Chondrocyte (in vitro differentiated cells): ENCODE results near the gene CKAP4. TPM values are rescaled to one million over a fixed set of nuclear protein-coding genes. Genes with fewer than 3 reads are reported as not detected.

Source experiments
- DNase-seq: peaks from one replicate; pipeline ENCODE4 v3.0.0; 2021; ENCODE audit warnings: mixed read lengths, low spot score
- H3K27ac Mint-ChIP-seq: one replicate; pipeline ENCODE4 v1.8.0; 2021; ENCODE audit warnings: mild to moderate bottlenecking, moderate library complexity, mixed read lengths; ENCODE audit not compliant: unreplicated experiment
- H3K27me3 Mint-ChIP-seq: 2 replicates; pipeline ENCODE4 v1.8.0; 2021; ENCODE audit warnings: low read depth, mixed read lengths
- H3K36me3 Mint-ChIP-seq: 2 replicates; pipeline ENCODE4 v1.8.0; 2021; ENCODE audit warnings: low read depth, mixed read lengths
- H3K4me1 Mint-ChIP-seq: 2 replicates; pipeline ENCODE4 v1.8.0; 2021; ENCODE audit warnings: low read depth, mild to moderate bottlenecking, mixed read lengths
- H3K4me3 Mint-ChIP-seq: one replicate; pipeline ENCODE4 v1.8.0; 2021; ENCODE audit warnings: mild to moderate bottlenecking, moderate library complexity, mixed read lengths; ENCODE audit not compliant: unreplicated experiment
- H3K9me3 Mint-ChIP-seq: 2 replicates; pipeline ENCODE4 v1.8.0; 2021; ENCODE audit warnings: low read depth, mixed read lengths
- total RNA-seq: library from RNA; stranded (reverse); gene quantifications from 3 replicates; pipeline ENCODE4 v1.2.1, GENCODE V29; 2021
- TF ChIP-seq, protein P1 (sequence below): fragments of 200-600 bp; sonication (generic); IDR thresholded peaks from 2 replicates; pipeline ENCODE4 v1.5.0; 2021; ENCODE audit warnings: antibody characterized with exemption, mild to moderate bottlenecking, moderate library complexity

The CKAP4 gene
- total RNA-seq, 1 donor from 2014 or later, result 329 TPM

DNA sequence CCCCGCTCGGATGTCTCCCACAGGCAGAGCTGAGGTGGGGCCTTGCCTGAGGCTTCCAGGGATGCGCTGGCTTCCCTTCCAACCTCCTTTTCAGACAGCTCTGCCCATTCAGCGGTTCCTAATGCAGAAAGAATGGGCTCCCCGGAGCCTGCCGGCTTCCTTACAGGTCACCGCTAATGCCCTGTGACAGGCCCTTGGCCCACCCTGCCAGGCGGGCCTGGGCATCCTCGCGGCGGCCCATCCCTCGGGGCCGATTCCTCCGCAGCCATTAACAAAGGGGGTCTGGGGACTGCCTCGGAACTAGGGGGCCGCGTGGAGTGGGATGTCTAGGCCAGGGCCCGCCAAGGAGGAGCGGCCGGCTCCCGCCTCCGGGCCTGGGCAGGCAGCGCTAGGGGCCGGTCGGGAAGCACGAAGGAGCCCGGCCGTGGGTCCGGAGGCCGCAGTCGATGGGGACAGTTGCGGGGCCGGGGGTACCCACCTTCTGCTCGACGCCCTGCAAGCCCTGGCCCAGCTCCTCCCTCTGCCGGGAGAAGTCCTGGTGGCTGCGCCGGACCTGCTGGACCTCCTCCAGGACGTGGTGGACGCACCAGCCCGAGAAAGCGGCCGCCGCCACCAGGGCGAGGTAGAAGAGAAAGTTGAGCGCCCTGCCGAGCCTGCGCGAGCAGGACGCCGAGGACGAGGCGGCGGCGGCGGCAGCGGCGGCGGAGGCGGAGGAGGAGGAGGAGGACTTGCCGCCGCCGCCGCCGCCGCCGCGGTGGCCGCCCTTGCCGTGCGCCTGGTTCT, 738 bp downstream of the CKAP4 start:
- Mint-ChIP-seq H3K27ac (peak overlapping the region; percentile 90), H3K36me3 (peaks cover 6% of the 10 kb centered on the region), H3K9me3 (no peaks in the 10 kb centered on the region), H3K27me3 (no peaks in the 10 kb centered on the region), H3K4me3 (peak overlapping the region; percentile 82), H3K4me1 (peaks cover 56% of the 10 kb centered on the region)
- TF ChIP-seq, protein P1, sequence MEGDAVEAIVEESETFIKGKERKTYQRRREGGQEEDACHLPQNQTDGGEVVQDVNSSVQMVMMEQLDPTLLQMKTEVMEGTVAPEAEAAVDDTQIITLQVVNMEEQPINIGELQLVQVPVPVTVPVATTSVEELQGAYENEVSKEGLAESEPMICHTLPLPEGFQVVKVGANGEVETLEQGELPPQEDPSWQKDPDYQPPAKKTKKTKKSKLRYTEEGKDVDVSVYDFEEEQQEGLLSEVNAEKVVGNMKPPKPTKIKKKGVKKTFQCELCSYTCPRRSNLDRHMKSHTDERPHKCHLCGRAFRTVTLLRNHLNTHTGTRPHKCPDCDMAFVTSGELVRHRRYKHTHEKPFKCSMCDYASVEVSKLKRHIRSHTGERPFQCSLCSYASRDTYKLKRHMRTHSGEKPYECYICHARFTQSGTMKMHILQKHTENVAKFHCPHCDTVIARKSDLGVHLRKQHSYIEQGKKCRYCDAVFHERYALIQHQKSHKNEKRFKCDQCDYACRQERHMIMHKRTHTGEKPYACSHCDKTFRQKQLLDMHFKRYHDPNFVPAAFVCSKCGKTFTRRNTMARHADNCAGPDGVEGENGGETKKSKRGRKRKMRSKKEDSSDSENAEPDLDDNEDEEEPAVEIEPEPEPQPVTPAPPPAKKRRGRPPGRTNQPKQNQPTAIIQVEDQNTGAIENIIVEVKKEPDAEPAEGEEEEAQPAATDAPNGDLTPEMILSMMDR, result peak; percentile 43
- DNase-seq, result peak; percentile 95

DNA sequence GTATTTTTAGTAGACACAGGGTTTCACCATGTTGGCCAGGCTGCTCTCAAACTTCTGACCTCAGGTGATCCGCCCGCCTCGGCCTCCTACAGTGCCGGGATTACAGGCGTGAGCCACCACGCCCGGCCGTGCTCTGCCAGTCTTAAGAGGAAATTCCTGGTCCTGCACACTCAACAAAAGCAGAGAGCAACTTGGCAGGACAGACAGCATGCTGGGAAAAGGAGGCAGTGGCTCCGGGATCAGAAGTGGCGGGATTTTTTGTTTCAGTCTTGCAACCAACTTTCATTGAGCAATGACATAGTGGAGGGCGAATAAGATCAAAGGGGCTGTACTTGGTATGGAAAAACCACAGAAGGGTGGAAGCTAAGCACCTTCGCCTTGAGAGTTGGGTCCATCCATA, 2.1 kb downstream of the CKAP4 start:
- Mint-ChIP-seq H3K9me3 (no peaks in the 10 kb centered on the region), H3K27ac (peak overlapping the region; percentile 90), H3K4me3 (peak overlapping the region; percentile 82), H3K27me3 (no peaks in the 10 kb centered on the region), H3K36me3 (peaks cover 8% of the 10 kb centered on the region), H3K4me1 (peaks cover 53% of the 10 kb centered on the region)
- TF ChIP-seq, protein P1, result no peak
- DNase-seq, result no peak

DNA sequence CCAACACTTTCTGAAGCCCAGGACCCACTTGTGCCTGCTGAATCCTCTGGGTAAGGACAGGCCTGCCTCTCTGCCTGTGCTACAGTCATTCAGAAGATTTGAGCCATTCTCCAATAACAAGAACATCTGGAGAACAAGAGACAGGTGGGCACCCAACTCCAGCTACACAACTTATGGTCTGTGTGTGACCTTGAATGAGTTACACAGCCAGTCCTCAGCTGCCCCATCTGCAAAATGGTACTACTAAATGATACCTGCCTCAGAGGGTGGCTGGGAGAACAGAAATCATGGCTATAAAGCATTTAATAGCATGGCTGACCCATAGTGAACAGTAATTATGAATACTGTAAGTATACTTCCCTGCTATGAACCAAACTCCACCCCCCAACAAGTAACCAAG, 4.2 kb downstream of the CKAP4 start:
- Mint-ChIP-seq H3K36me3 (peaks cover 18% of the 10 kb centered on the region), H3K4me3 (no peak overlapping the region), H3K4me1 (peaks cover 44% of the 10 kb centered on the region), H3K9me3 (no peaks in the 10 kb centered on the region), H3K27me3 (no peaks in the 10 kb centered on the region), H3K27ac (peak overlapping the region; percentile 73)
- DNase-seq, result no peak
- TF ChIP-seq, protein P1, result no peak

DNA sequence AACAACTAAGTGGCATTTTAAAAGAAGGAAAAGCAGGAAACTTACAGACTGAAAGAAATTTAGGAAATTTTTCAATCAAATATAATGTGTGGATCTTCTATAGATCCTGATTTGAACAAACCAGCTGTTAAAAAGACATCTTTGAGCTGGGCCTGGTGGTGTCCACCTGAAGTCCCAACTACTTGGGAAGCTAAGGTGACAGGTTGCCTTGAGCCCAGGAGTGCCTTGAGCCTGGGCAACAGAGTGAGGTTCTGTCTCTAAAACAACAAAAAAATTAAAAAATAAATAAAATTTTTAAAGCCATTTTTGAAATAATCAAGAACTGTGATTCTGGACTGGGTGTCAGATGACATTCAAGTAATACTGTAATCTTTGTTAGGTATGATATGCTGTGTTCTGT, 7.0 kb downstream of the CKAP4 start:
- H3K27ac Mint-ChIP-seq, result peak overlapping the region; percentile 28
- no peaks in the 10 kb centered on the region for H3K27me3 Mint-ChIP-seq
- TF ChIP-seq, protein P1, result no peak
- H3K36me3 Mint-ChIP-seq, result peaks cover 29% of the 10 kb centered on the region
- H3K4me3 Mint-ChIP-seq, result no peak overlapping the region
- DNase-seq, result no peak
- H3K9me3 Mint-ChIP-seq, result no peaks in the 10 kb centered on the region
- H3K4me1 Mint-ChIP-seq, result peaks cover 39% of the 10 kb centered on the region

DNA sequence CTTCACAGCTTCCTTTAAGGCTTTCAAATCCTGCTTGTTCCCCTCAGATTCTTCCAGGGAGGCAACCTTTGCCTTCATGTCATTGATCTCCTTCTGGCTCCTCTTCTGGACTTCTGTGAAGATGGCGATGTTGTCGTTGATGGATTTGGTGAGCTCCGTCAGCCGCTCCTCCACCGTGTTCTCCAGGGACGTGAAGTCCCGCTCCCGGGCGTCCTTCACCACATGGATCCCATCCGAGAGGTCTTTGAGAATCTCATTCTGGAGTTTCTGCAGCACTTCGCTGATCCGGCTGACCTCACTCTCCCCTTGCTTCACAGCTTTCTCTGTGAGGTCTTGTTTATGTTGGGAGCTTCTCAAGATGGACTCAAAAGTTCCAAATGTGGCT, 7.9 kb downstream of the CKAP4 start:
- no peaks in the 10 kb centered on the region for H3K27me3 Mint-ChIP-seq

More for the DNA sequence above, 7.9 kb downstream of the CKAP4 start:
- no peak overlapping the region for H3K4me3 Mint-ChIP-seq
- no peak for DNase-seq
- no peaks in the 10 kb centered on the region for H3K9me3 Mint-ChIP-seq
- TF ChIP-seq, protein P1, result no peak
- peaks cover 39% of the 10 kb centered on the region for H3K4me1 Mint-ChIP-seq
- no peak overlapping the region for H3K27ac Mint-ChIP-seq
- peaks cover 34% of the 10 kb centered on the region for H3K36me3 Mint-ChIP-seq
